Fibroblast of skin of left biceps (primary cell): Measurements from ENCODE around the gene ADD1.
"Not testable (repeated sequence)": the region's sequence is repeated elsewhere in the genome, so short reads cannot be mapped to it uniquely, and the experiment has no call there.

Experiments
- DNase-seq, 2 experiments: peaks; one replicate each; pipeline ENCODE4 v3.0.0-alpha.2; 2013; ENCODE audit warnings: low read depth in 2 of 2

The ADD1 gene

GRCh38 chr4:2944586-2945526 is 101.2 kb downstream of the ADD1 start:
- DNase-seq: no peak

GRCh38 chr4:2945619-2946604 is 102.3 kb downstream of the ADD1 start:
- DNase-seq: not testable (repeated sequence)

- no peak for DNase-seq
Observed at GRCh38 chr4:2946812-2947600, 103.4 kb downstream of the ADD1 start.

GRCh38 chr4:2947926-2948325 is 104.3 kb downstream of the ADD1 start:
- no peak for DNase-seq

GRCh38 chr4:2948895-2949781 is 105.5 kb downstream of the ADD1 start:
- DNase-seq: no peak

GRCh38 chr4:2949782-2950125 is 106.1 kb downstream of the ADD1 start:
- DNase-seq: no peak

GRCh38 chr4:2950221-2950989 is 106.8 kb downstream of the ADD1 start:
- DNase-seq: no peak

- no peak for DNase-seq
Observed at GRCh38 chr4:2953496-2953895, 109.9 kb downstream of the ADD1 start.

- DNase-seq: no peak
Observed at GRCh38 chr4:2954358-2955185, 110.9 kb downstream of the ADD1 start.

- not testable (repeated sequence) for DNase-seq
Observed at GRCh38 chr4:2955186-2956044, 111.8 kb downstream of the ADD1 start.

GRCh38 chr4:2958446-2958845 is 114.8 kb downstream of the ADD1 start:
- no peak for DNase-seq

- DNase-seq: not testable (repeated sequence)
Observed at GRCh38 chr4:2960450-2960849, 116.8 kb downstream of the ADD1 start.

- no peak for DNase-seq
Observed at GRCh38 chr4:2961421-2961810, 117.8 kb downstream of the ADD1 start.

GRCh38 chr4:2961811-2962441 is 118.3 kb downstream of the ADD1 start:
- no peak for DNase-seq

- no peak for DNase-seq
Observed at GRCh38 chr4:2962614-2963174, 119.0 kb downstream of the ADD1 start.

- DNase-seq: peak; percentile 95 to 96
Observed at GRCh38 chr4:2963175-2963965, 119.7 kb downstream of the ADD1 start, which contains the start of the genes GRK4 and NOP14. Gene GRK4 (plus strand): TSS chr4:2963571. CDS start chr4:2964071, 500 bp downstream. Gene NOP14 (minus strand): TSS chr4:2963406. CDS start chr4:2963319, 87 bp downstream.
